SK-N-MC (cell line): ENCODE data around the gene EEF1B2.

ENCODE experiments used
- EZH2 ChIP-seq: fragments of 200-600 bp; sonication (generic); IDR thresholded peaks from one replicate; pipeline ENCODE4 v1.6.1; 2017; ENCODE audit warnings: antibody characterized with exemption
- POLR2AphosphoS5 ChIP-seq: IDR thresholded peaks from 2 replicates; pipeline ENCODE4 v1.6.1; 2012; ENCODE audit warnings: mild to moderate bottlenecking, low read depth, low read length, borderline replicate concordance

GRCh38 chr2:206203331-206203730 lies 43.6 kb downstream of the EEF1B2 start:
- TF ChIP-seq EZH2 (no peak), POLR2AphosphoS5 (no peak)
